ENCODE results near the gene ALPP.
"Not testable (repeated sequence)": the region's sequence is repeated elsewhere in the genome, so short reads cannot be mapped to it uniquely, and the experiment has no call there.

The ALPP gene

DNA sequence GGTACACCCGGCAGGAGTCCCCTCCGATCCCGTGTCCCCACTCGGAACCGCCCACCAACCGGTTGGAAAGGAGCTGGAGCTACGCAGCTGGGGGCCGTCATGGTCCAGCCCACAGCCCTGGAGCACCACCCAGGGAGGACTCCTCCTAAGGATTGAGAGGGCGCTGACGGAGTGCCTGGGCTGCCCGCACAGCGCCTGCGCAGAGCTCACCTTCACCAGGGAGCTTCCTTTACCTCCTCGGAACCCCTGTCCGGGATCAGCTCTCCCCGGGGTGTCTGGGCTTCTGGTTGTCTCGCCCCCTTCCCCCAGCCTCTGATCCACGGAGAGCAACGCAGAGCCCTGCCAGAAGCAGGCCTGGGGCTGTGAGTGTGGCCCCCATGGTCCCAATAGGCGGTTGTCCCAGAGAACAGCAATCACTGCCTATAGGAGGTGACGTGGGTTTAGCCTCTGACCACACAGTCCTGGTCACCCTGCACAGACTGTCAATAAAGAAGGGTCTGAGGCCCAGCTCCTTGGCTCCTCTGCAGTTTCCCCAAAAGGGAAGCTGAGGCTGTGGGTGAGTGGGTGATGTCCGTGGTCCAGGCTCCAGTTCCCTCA is 42.7 kb downstream of the ALPP start:
- Histone ChIP-seq H4K20me1 (ENCODE audit: insufficient read depth) (no peaks in the 10 kb centered on the region), H3K4me3 (IDR thresholded peaks at IDR 0.05; ENCODE audit: insufficient read depth, low read depth, low read length) (no peak overlapping the region), H3K4me1 (ENCODE audit: low read depth, poor library complexity, severe bottlenecking) (no peaks in the 10 kb centered on the region), H3K9ac (no peak overlapping the region), H3K79me2 (ENCODE audit: insufficient read depth, low read depth) (no peaks in the 10 kb centered on the region), H3K4me2 (no peak overlapping the region), H3K27ac (no peak overlapping the region), H3K36me3 (ENCODE audit: insufficient read depth) (no peaks in the 10 kb centered on the region), H3K27me3 (ENCODE audit: insufficient read depth, low read depth) (no peaks in the 10 kb centered on the region), H2AFZ (ENCODE audit: low read depth) (no peak overlapping the region)
- TF ChIP-seq, protein P1, sequence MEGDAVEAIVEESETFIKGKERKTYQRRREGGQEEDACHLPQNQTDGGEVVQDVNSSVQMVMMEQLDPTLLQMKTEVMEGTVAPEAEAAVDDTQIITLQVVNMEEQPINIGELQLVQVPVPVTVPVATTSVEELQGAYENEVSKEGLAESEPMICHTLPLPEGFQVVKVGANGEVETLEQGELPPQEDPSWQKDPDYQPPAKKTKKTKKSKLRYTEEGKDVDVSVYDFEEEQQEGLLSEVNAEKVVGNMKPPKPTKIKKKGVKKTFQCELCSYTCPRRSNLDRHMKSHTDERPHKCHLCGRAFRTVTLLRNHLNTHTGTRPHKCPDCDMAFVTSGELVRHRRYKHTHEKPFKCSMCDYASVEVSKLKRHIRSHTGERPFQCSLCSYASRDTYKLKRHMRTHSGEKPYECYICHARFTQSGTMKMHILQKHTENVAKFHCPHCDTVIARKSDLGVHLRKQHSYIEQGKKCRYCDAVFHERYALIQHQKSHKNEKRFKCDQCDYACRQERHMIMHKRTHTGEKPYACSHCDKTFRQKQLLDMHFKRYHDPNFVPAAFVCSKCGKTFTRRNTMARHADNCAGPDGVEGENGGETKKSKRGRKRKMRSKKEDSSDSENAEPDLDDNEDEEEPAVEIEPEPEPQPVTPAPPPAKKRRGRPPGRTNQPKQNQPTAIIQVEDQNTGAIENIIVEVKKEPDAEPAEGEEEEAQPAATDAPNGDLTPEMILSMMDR (conservative IDR thresholded peaks at IDR 0.05; ENCODE audit: low read depth, low read length) = no peak

GRCh38 chr2:232422051-232422450 is 43.5 kb downstream of the ALPP start:
- TF ChIP-seq, protein P1 (conservative IDR thresholded peaks at IDR 0.05; ENCODE audit: low read depth, low read length) = no peak
- Histone ChIP-seq H3K9ac (no peak overlapping the region), H3K36me3 (ENCODE audit: insufficient read depth) (no peaks in the 10 kb centered on the region), H3K4me3 (IDR thresholded peaks at IDR 0.05; ENCODE audit: insufficient read depth, low read depth, low read length) (no peak overlapping the region), H4K20me1 (ENCODE audit: insufficient read depth) (no peaks in the 10 kb centered on the region), H3K4me1 (ENCODE audit: low read depth, poor library complexity, severe bottlenecking) (no peaks in the 10 kb centered on the region), H2AFZ (ENCODE audit: low read depth) (no peak overlapping the region), H3K79me2 (ENCODE audit: insufficient read depth, low read depth) (no peaks in the 10 kb centered on the region), H3K27ac (no peak overlapping the region), H3K27me3 (ENCODE audit: insufficient read depth, low read depth) (no peaks in the 10 kb centered on the region), H3K4me2 (no peak overlapping the region)

- H3K36me3 ChIP-seq (ENCODE audit: insufficient read depth); H3K27ac ChIP-seq; H2AFZ ChIP-seq (ENCODE audit: low read depth); H3K79me2 ChIP-seq (ENCODE audit: insufficient read depth, low read depth); H3K9ac ChIP-seq; H3K4me3 ChIP-seq (IDR thresholded peaks at IDR 0.05; ENCODE audit: insufficient read depth, low read depth, low read length); H3K27me3 ChIP-seq (ENCODE audit: insufficient read depth, low read depth); H4K20me1 ChIP-seq (ENCODE audit: insufficient read depth); H3K4me2 ChIP-seq; H3K4me1 ChIP-seq (ENCODE audit: low read depth, poor library complexity, severe bottlenecking): not testable (repeated sequence)
Observed at GRCh38 chr2:232422996-232423395, 44.4 kb downstream of the ALPP start.

GRCh38 chr2:232423407-232423806 is 44.9 kb downstream of the ALPP start:
- H3K4me2 ChIP-seq; H2AFZ ChIP-seq (ENCODE audit: low read depth); H3K4me3 ChIP-seq (IDR thresholded peaks at IDR 0.05; ENCODE audit: insufficient read depth, low read depth, low read length); H3K36me3 ChIP-seq (ENCODE audit: insufficient read depth); H3K27ac ChIP-seq; H3K27me3 ChIP-seq (ENCODE audit: insufficient read depth, low read depth); H3K9ac ChIP-seq; H4K20me1 ChIP-seq (ENCODE audit: insufficient read depth); H3K4me1 ChIP-seq (ENCODE audit: low read depth, poor library complexity, severe bottlenecking); H3K79me2 ChIP-seq (ENCODE audit: insufficient read depth, low read depth): not testable (repeated sequence)

DNA sequence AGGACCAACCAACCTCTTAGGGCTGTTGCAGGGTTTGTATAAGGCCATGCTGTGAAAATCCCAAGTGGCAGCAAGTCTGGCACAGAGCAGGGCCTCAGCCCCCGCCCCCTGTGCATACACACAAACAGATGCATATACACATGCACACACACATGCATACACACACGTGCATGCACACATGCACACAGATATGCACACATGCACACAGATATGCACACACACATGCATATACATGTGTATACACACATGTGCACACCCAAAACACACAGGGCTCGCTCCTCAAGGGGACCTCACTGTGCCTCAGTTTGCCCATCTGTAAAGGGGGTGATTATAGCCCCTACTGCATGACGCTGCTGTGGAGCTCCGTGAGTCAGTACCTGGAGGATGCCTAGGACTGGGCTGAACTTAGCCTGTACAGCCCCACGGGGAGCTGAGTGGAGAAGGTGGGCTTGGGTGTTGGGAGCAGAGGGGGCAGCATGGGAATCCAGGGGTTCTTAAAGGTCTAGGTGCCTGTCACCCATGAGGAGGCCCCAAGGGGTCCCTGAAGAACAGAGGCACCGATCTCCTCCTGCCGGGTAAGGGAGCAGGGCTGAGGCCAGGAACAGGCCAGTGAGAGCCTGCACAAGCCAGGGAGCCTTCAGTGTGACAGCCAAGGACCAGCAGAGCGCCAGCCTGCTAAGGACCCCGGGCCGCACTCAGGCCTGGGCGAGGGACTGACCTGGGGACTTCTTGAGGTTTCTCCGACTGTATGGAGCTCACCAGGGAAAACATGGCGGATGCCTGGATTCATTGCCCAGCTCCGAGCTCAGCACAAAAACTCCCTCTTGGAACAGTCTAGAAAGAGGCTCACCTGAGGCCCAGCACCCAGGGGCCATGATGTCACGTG is 53.4 kb downstream of the ALPP start:
- Histone ChIP-seq H3K4me2 (no peak overlapping the region), H3K27me3 (ENCODE audit: insufficient read depth, low read depth) (no peaks in the 10 kb centered on the region), H3K79me2 (ENCODE audit: insufficient read depth, low read depth) (no peaks in the 10 kb centered on the region), H4K20me1 (ENCODE audit: insufficient read depth) (no peaks in the 10 kb centered on the region), H3K4me1 (ENCODE audit: low read depth, poor library complexity, severe bottlenecking) (no peaks in the 10 kb centered on the region), H3K36me3 (ENCODE audit: insufficient read depth) (no peaks in the 10 kb centered on the region), H2AFZ (ENCODE audit: low read depth) (no peak overlapping the region), H3K27ac (no peak overlapping the region), H3K4me3 (IDR thresholded peaks at IDR 0.05; ENCODE audit: insufficient read depth, low read depth, low read length) (no peak overlapping the region), H3K9ac (no peak overlapping the region)
- TF ChIP-seq, protein P1 (conservative IDR thresholded peaks at IDR 0.05; ENCODE audit: low read depth, low read length) = no peak

Measured in KMS-11 (cell line).